Epidermal melanocyte (primary cell): Measurements from ENCODE around the gene COG1.
A peak's percentile ranks its signal among the peaks of the same experiment; 100 is the strongest.
"Not testable (repeated sequence)": the region's sequence is repeated elsewhere in the genome, so short reads cannot be mapped to it uniquely, and the experiment has no call there.

Experiments used
- DNase-seq: peaks from one replicate; pipeline ENCODE4 v3.0.0; 2011; ENCODE audit warnings: low spot score; ENCODE audit not compliant: insufficient read length

Gene COG1

GRCh38 chr17:73192894-73193701 lies at the start of gene COG1:
COG1 (plus strand) TSS chr17:73193055; CDS start chr17:73193070, 15 bp downstream.
- peak; percentile 89 for DNase-seq

- not testable (repeated sequence) for DNase-seq
Measured at GRCh38 chr17:73144209-73144608, 48.6 kb upstream of the COG1 start.

- DNase-seq, result no peak
Measured at GRCh38 chr17:73145641-73146040, 47.2 kb upstream of the COG1 start.

- DNase-seq, result not testable (repeated sequence)
Measured at GRCh38 chr17:73147791-73148190, 45.1 kb upstream of the COG1 start.

- DNase-seq, result no peak
Measured at GRCh38 chr17:73148540-73149334, 44.1 kb upstream of the COG1 start.

- DNase-seq, result not testable (repeated sequence)
Measured at GRCh38 chr17:73150622-73151300, 42.1 kb upstream of the COG1 start.

GRCh38 chr17:73151916-73152632 lies 40.8 kb upstream of the COG1 start:
- no peak for DNase-seq

GRCh38 chr17:73155410-73156165 lies 37.3 kb upstream of the COG1 start:
- no peak for DNase-seq

GRCh38 chr17:73156166-73156840 lies 36.6 kb upstream of the COG1 start:
- DNase-seq, result peak; percentile 83

- DNase-seq, result no peak
Measured at GRCh38 chr17:73156887-73157520, 35.9 kb upstream of the COG1 start.

GRCh38 chr17:73157521-73157890 lies 35.3 kb upstream of the COG1 start:
- DNase-seq, result no peak

- no peak for DNase-seq
Measured at GRCh38 chr17:73158133-73158532, 34.7 kb upstream of the COG1 start.

- DNase-seq, result no peak
Measured at GRCh38 chr17:73160980-73161630, 31.8 kb upstream of the COG1 start.

GRCh38 chr17:73163043-73163442 lies 29.8 kb upstream of the COG1 start:
- no peak for DNase-seq

- DNase-seq, result no peak
Measured at GRCh38 chr17:73165616-73166404, 27.0 kb upstream of the COG1 start.

- DNase-seq, result no peak
Measured at GRCh38 chr17:73166731-73167581, 25.9 kb upstream of the COG1 start.

GRCh38 chr17:73168667-73169066 lies 24.2 kb upstream of the COG1 start:
- DNase-seq, result no peak
